Activated CD4-positive, alpha-beta T cell treated with anti-CD3 and anti-CD28 coated beads, Interleukin-2, amount 50 U/mL, for 1 hour (primary cell): ENCODE data around the gene KIF1A.
"Not testable (repeated sequence)": the region's sequence is repeated elsewhere in the genome, so short reads cannot be mapped to it uniquely, and the experiment has no call there.

Experiments used
- DNase-seq: peaks from one replicate; pipeline ENCODE4 v3.0.0-alpha.2; 2020

KIF1A gene

GRCh38 chr2:240694304-240694703 lies 125.7 kb downstream of the KIF1A start:
- DNase-seq, result not testable (repeated sequence)

- not testable (repeated sequence) for DNase-seq
These were observed 127.1 kb downstream of the KIF1A start for GRCh38 chr2:240692583-240693561.

- not testable (repeated sequence) for DNase-seq
These were observed 128.2 kb downstream of the KIF1A start, which contains the start of gene AQP12A for GRCh38 chr2:240691631-240692420. TSS of gene AQP12A (plus strand) at chr2:240691866. CDS start at chr2:240691914, 48 bp downstream.

GRCh38 chr2:240691075-240691427 lies 129.0 kb downstream of the KIF1A start:
- not testable (repeated sequence) for DNase-seq

GRCh38 chr2:240690421-240691074 lies 129.5 kb downstream of the KIF1A start:
- not testable (repeated sequence) for DNase-seq

- DNase-seq, result no peak
These were observed 130.0 kb downstream of the KIF1A start for GRCh38 chr2:240689975-240690374.

GRCh38 chr2:240688553-240688919 lies 131.5 kb downstream of the KIF1A start:
- no peak for DNase-seq

- no peak for DNase-seq
These were observed 132.1 kb downstream of the KIF1A start for GRCh38 chr2:240687741-240688552.

- DNase-seq, result no peak
These were observed 132.8 kb downstream of the KIF1A start for GRCh38 chr2:240687045-240687740.

GRCh38 chr2:240686460-240686859 lies 133.6 kb downstream of the KIF1A start:
- no peak for DNase-seq

GRCh38 chr2:240685771-240686371 lies 134.1 kb downstream of the KIF1A start:
- DNase-seq, result no peak

- DNase-seq, result not testable (repeated sequence)
These were observed 135.9 kb downstream of the KIF1A start for GRCh38 chr2:240683980-240684728.

GRCh38 chr2:240683329-240683979 lies 136.6 kb downstream of the KIF1A start:
- DNase-seq, result not testable (repeated sequence)

GRCh38 chr2:240682431-240683224 lies 137.4 kb downstream of the KIF1A start, which contains the start of gene AQP12B:
TSS of gene AQP12B (minus strand) at chr2:240682885. CDS start at chr2:240682837, 48 bp downstream.
- DNase-seq, result not testable (repeated sequence)

GRCh38 chr2:240680185-240680584 lies 139.8 kb downstream of the KIF1A start:
- not testable (repeated sequence) for DNase-seq

- DNase-seq, result not testable (repeated sequence)
These were observed 141.1 kb downstream of the KIF1A start for GRCh38 chr2:240678909-240679308.

GRCh38 chr2:240678043-240678442 lies 142.0 kb downstream of the KIF1A start:
- DNase-seq, result not testable (repeated sequence)

GRCh38 chr2:240675345-240675744 lies 144.7 kb downstream of the KIF1A start:
- DNase-seq, result not testable (repeated sequence)
